BLaER1 (cell line): ENCODE data around the gene CPEB3.

Source experiments
- H3K27ac ChIP-seq: shearing (Covaris generic); formaldehyde crosslinking; 2 replicates; pipeline ENCODE4 v1.8.1; 2022
- H3K27me3 ChIP-seq: shearing (Covaris generic); formaldehyde crosslinking; 2 replicates; pipeline ENCODE4 v1.8.1; 2022
- H3K36me3 ChIP-seq: shearing (Covaris generic); formaldehyde crosslinking; 2 replicates; pipeline ENCODE4 v1.8.1; 2022
- H3K4me1 ChIP-seq: shearing (Covaris generic); formaldehyde crosslinking; 2 replicates; pipeline ENCODE4 v1.8.1; 2022
- H3K4me2 ChIP-seq: shearing (Covaris generic); formaldehyde crosslinking; 2 replicates; pipeline ENCODE4 v1.8.1; 2022
- H3K4me3 ChIP-seq: shearing (Covaris generic); formaldehyde crosslinking; 2 replicates; pipeline ENCODE4 v1.8.1; 2022
- H3K9ac ChIP-seq: shearing (Covaris generic); formaldehyde crosslinking; 2 replicates; pipeline ENCODE4 v1.8.1; 2022
- H3K9me3 ChIP-seq: shearing (Covaris generic); formaldehyde crosslinking; 2 replicates; pipeline ENCODE4 v1.8.1; 2022
- H4K20me1 ChIP-seq: shearing (Covaris generic); formaldehyde crosslinking; 2 replicates; pipeline ENCODE4 v1.8.1; 2022
- Cebpa-rat ChIP-seq: shearing (Covaris generic); IDR thresholded peaks from 2 replicates; pipeline ENCODE4 v1.8.1; 2022

CPEB3 gene

GRCh38 chr10:92267343-92267742, 23.5 kb downstream of the CPEB3 start:
- no peak for TF ChIP-seq Cebpa-rat
- Histone ChIP-seq H3K27ac (no peak overlapping the region), H4K20me1 (no peaks in the 10 kb centered on the region), H3K4me2 (no peak overlapping the region), H3K27me3 (no peaks in the 10 kb centered on the region), H3K9me3 (no peaks in the 10 kb centered on the region), H3K4me1 (0 out of 2 replicates have a peak, but pooled peaks cover 9% of the 10 kb centered on the region), H3K9ac (no peak overlapping the region), H3K4me3 (no peak overlapping the region), H3K36me3 (no peaks in the 10 kb centered on the region)

GRCh38 chr10:92265687-92266258, 25.1 kb downstream of the CPEB3 start:
- Histone ChIP-seq H3K9ac (no peak overlapping the region), H3K4me1 (0 out of 2 replicates have a peak, but pooled peaks cover 9% of the 10 kb centered on the region), H3K27ac (no peak overlapping the region), H3K4me3 (no peak overlapping the region), H3K27me3 (no peaks in the 10 kb centered on the region), H3K4me2 (no peak overlapping the region), H3K36me3 (no peaks in the 10 kb centered on the region), H3K9me3 (no peaks in the 10 kb centered on the region), H4K20me1 (no peaks in the 10 kb centered on the region)
- TF ChIP-seq Cebpa-rat, result no peak

- H3K36me3 ChIP-seq, result no peaks in the 10 kb centered on the region
- H3K4me1 ChIP-seq, result 0 out of 2 replicates have a peak, but pooled peaks cover 9% of the 10 kb centered on the region
- H3K4me2 ChIP-seq, result no peak overlapping the region
- no peak overlapping the region for H3K27ac ChIP-seq
- no peaks in the 10 kb centered on the region for H4K20me1 ChIP-seq
- no peak for TF ChIP-seq Cebpa-rat
- H3K4me3 ChIP-seq, result no peak overlapping the region
- H3K9me3 ChIP-seq, result no peaks in the 10 kb centered on the region
- H3K27me3 ChIP-seq, result no peaks in the 10 kb centered on the region
- H3K9ac ChIP-seq, result no peak overlapping the region
These were observed 26.6 kb downstream of the CPEB3 start for GRCh38 chr10:92264249-92264648.

- Histone ChIP-seq H3K9me3 (no peaks in the 10 kb centered on the region), H3K4me3 (no peak overlapping the region), H3K4me2 (no peak overlapping the region), H4K20me1 (no peaks in the 10 kb centered on the region), H3K4me1 (0 out of 2 replicates have a peak, but pooled peaks cover 9% of the 10 kb centered on the region), H3K27ac (no peak overlapping the region), H3K9ac (no peak overlapping the region), H3K36me3 (no peaks in the 10 kb centered on the region), H3K27me3 (no peaks in the 10 kb centered on the region)
- no peak for TF ChIP-seq Cebpa-rat
These were observed 27.5 kb downstream of the CPEB3 start for GRCh38 chr10:92263396-92263795.

GRCh38 chr10:92248566-92248965, 42.3 kb downstream of the CPEB3 start:
- TF ChIP-seq Cebpa-rat, result no peak
- no peaks in the 10 kb centered on the region for H3K27me3 ChIP-seq
- H3K9ac ChIP-seq, result no peak overlapping the region
- H3K4me2 ChIP-seq, result no peak overlapping the region
- no peak overlapping the region for H3K4me3 ChIP-seq
- no peaks in the 10 kb centered on the region for H3K36me3 ChIP-seq
- H3K4me1 ChIP-seq, result peaks cover 22% of the 10 kb centered on the region
- no peaks in the 10 kb centered on the region for H4K20me1 ChIP-seq
- H3K9me3 ChIP-seq, result no peaks in the 10 kb centered on the region
- no peak overlapping the region for H3K27ac ChIP-seq

GRCh38 chr10:92244796-92245195, 46.1 kb downstream of the CPEB3 start:
- peaks cover 3% of the 10 kb centered on the region for H4K20me1 ChIP-seq
- H3K4me3 ChIP-seq, result no peak overlapping the region
- H3K36me3 ChIP-seq, result no peaks in the 10 kb centered on the region
- H3K9ac ChIP-seq, result no peak overlapping the region
- H3K27ac ChIP-seq, result no peak overlapping the region
- H3K27me3 ChIP-seq, result peaks cover 17% of the 10 kb centered on the region
- H3K4me1 ChIP-seq, result peaks cover 41% of the 10 kb centered on the region
- no peak for TF ChIP-seq Cebpa-rat
- peak overlapping the region; percentile 31 for H3K4me2 ChIP-seq
- no peaks in the 10 kb centered on the region for H3K9me3 ChIP-seq

- H3K27ac ChIP-seq, result no peak overlapping the region
- no peak overlapping the region for H3K9ac ChIP-seq
- H3K4me2 ChIP-seq, result peak overlapping the region; percentile 35
These were observed 47.8 kb downstream of the CPEB3 start for GRCh38 chr10:92242910-92243671.

GRCh38 chr10:92242380-92242779, 48.5 kb downstream of the CPEB3 start:
- Histone ChIP-seq H3K36me3 (peaks cover 12% of the 10 kb centered on the region), H3K27ac (no peak overlapping the region), H3K4me1 (peaks cover 47% of the 10 kb centered on the region)

More at GRCh38 chr10:92242910-92243671, 47.8 kb downstream of the CPEB3 start:
- H3K4me3 ChIP-seq, result peak overlapping the region; percentile 41; the same call in 1 of the 2 replicates
- peaks cover 34% of the 10 kb centered on the region for H3K27me3 ChIP-seq
- peaks cover 47% of the 10 kb centered on the region for H3K4me1 ChIP-seq
- no peak for TF ChIP-seq Cebpa-rat
- H3K9me3 ChIP-seq, result no peaks in the 10 kb centered on the region
- H3K36me3 ChIP-seq, result peaks cover 12% of the 10 kb centered on the region
- peaks cover 20% of the 10 kb centered on the region for H4K20me1 ChIP-seq

GRCh38 chr10:92241501-92241900, 49.4 kb downstream of the CPEB3 start:
- H3K27me3 ChIP-seq, result peaks cover 41% of the 10 kb centered on the region
- no peak overlapping the region for H3K27ac ChIP-seq
- no peak for TF ChIP-seq Cebpa-rat
- H3K4me2 ChIP-seq, result peak overlapping the region; percentile 83
- peaks cover 47% of the 10 kb centered on the region for H3K4me1 ChIP-seq
- H3K4me3 ChIP-seq, result no peak overlapping the region
- no peak overlapping the region for H3K9ac ChIP-seq
- no peaks in the 10 kb centered on the region for H3K9me3 ChIP-seq
- peaks cover 34% of the 10 kb centered on the region for H4K20me1 ChIP-seq
- H3K36me3 ChIP-seq, result peaks cover 12% of the 10 kb centered on the region

More at GRCh38 chr10:92242380-92242779, 48.5 kb downstream of the CPEB3 start:
- Histone ChIP-seq H3K4me3 (no peak overlapping the region), H3K9ac (no peak overlapping the region), H4K20me1 (peaks cover 27% of the 10 kb centered on the region), H3K4me2 (no peak overlapping the region), H3K27me3 (peaks cover 41% of the 10 kb centered on the region), H3K9me3 (no peaks in the 10 kb centered on the region)
- no peak for TF ChIP-seq Cebpa-rat

- peaks cover 12% of the 10 kb centered on the region for H3K36me3 ChIP-seq
- H3K27me3 ChIP-seq, result peaks cover 41% of the 10 kb centered on the region
- no peak for TF ChIP-seq Cebpa-rat
- H3K4me3 ChIP-seq, result peak overlapping the region; percentile 75
- peaks cover 47% of the 10 kb centered on the region for H3K4me1 ChIP-seq
- H3K9me3 ChIP-seq, result no peaks in the 10 kb centered on the region
- H4K20me1 ChIP-seq, result peaks cover 37% of the 10 kb centered on the region
- H3K4me2 ChIP-seq, result peak overlapping the region; percentile 83
- H3K9ac ChIP-seq, result no peak overlapping the region
- no peak overlapping the region for H3K27ac ChIP-seq
These were observed 49.7 kb downstream of the CPEB3 start for GRCh38 chr10:92241158-92241500.
